Calu3 (cell line): ENCODE data around the gene ERC2. TPM values are rescaled to one million over a fixed set of nuclear protein-coding genes. Genes with fewer than 3 reads are reported as not detected.

Experiments used
- BruUV-seq: library from RNA; stranded (reverse); fragments of 400-500 nt; replicated peaks from 2 replicates; lab custom pipeline; 2021; lab: Mats Ljungman, UMichigan
- CTCF ChIA-PET: fragments of 300-600 bp; sonication (Branson Sonifier 250); formaldehyde crosslinking; loops from one replicate; lab custom pipeline; 2022; ENCODE audit warnings: antibody characterized with exemption; lab: Charles Lee
- DNase-seq: peaks from one replicate; pipeline ENCODE4 v3.0.0; 2022
- H3K27ac Mint-ChIP-seq: one replicate; pipeline ENCODE4 v1.8.0; 2022; ENCODE audit warnings: mixed read lengths; ENCODE audit not compliant: unreplicated experiment
- H3K27me3 Mint-ChIP-seq: one replicate; pipeline ENCODE4 v1.8.0; 2022; ENCODE audit warnings: mixed read lengths; ENCODE audit not compliant: unreplicated experiment
- H3K36me3 Mint-ChIP-seq: one replicate; pipeline ENCODE4 v1.8.0; 2022; ENCODE audit warnings: mild to moderate bottlenecking, moderate library complexity, mixed read lengths; ENCODE audit not compliant: insufficient read depth, unreplicated experiment
- H3K4me1 Mint-ChIP-seq: one replicate; pipeline ENCODE4 v1.8.0; 2022; ENCODE audit warnings: mild to moderate bottlenecking, low read depth, mixed read lengths; ENCODE audit not compliant: unreplicated experiment
- H3K4me3 Mint-ChIP-seq: one replicate; pipeline ENCODE4 v1.8.0; 2022; ENCODE audit warnings: mild to moderate bottlenecking, low read depth, moderate library complexity, mixed read lengths; ENCODE audit not compliant: unreplicated experiment
- H3K9me3 Mint-ChIP-seq: one replicate; pipeline ENCODE4 v1.8.0; 2022; ENCODE audit warnings: low read depth, mixed read lengths; ENCODE audit not compliant: unreplicated experiment
- intact Hi-C: fragments of 100-400 bp; cut with micrococcal nuclease; formaldehyde crosslinking; loops from one replicate; pipeline ENCODE4 v1.10.0; 2022; ENCODE audit not compliant: unreplicated experiment
- total RNA-seq: library from RNA; stranded (reverse); gene quantifications from 2 replicates; pipeline ENCODE4 v1.2.3, GENCODE V29; 2022
- TF ChIP-seq, protein P1 (sequence below): fragments of 200-600 bp; IDR thresholded peaks from one replicate; pipeline ENCODE4 v1.8.0; 2022; ENCODE audit warnings: antibody characterized with exemption; ENCODE audit not compliant: unreplicated experiment

ERC2 gene
- total RNA-seq, 1 experiment from 2014 or later = 0.73 TPM

- CTCF ChIA-PET = no interaction called here
- no peak overlapping the region for H3K4me3 Mint-ChIP-seq
- TF ChIP-seq, protein P1, sequence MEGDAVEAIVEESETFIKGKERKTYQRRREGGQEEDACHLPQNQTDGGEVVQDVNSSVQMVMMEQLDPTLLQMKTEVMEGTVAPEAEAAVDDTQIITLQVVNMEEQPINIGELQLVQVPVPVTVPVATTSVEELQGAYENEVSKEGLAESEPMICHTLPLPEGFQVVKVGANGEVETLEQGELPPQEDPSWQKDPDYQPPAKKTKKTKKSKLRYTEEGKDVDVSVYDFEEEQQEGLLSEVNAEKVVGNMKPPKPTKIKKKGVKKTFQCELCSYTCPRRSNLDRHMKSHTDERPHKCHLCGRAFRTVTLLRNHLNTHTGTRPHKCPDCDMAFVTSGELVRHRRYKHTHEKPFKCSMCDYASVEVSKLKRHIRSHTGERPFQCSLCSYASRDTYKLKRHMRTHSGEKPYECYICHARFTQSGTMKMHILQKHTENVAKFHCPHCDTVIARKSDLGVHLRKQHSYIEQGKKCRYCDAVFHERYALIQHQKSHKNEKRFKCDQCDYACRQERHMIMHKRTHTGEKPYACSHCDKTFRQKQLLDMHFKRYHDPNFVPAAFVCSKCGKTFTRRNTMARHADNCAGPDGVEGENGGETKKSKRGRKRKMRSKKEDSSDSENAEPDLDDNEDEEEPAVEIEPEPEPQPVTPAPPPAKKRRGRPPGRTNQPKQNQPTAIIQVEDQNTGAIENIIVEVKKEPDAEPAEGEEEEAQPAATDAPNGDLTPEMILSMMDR = no peak
- BruUV-seq = no TSS peak
- H3K4me1 Mint-ChIP-seq = no peaks in the 10 kb centered on the region
- DNase-seq = no peak
- no peaks in the 10 kb centered on the region for H3K36me3 Mint-ChIP-seq
- intact Hi-C loops = no loop called here
- no peak overlapping the region for H3K27ac Mint-ChIP-seq
- peaks cover 8% of the 10 kb centered on the region for H3K9me3 Mint-ChIP-seq
- no peaks in the 10 kb centered on the region for H3K27me3 Mint-ChIP-seq
Observed at GRCh38 chr3:55668359-55668758, 799.9 kb downstream of the ERC2 start.

- Mint-ChIP-seq H3K27ac (no peak overlapping the region), H3K9me3 (peaks cover 6% of the 10 kb centered on the region), H3K36me3 (no peaks in the 10 kb centered on the region), H3K27me3 (no peaks in the 10 kb centered on the region), H3K4me3 (no peak overlapping the region), H3K4me1 (no peaks in the 10 kb centered on the region)
- TF ChIP-seq, protein P1 = no peak
- BruUV-seq = no TSS peak
- DNase-seq = no peak
- CTCF ChIA-PET = no interaction called here
- intact Hi-C loops = no loop called here
Observed at GRCh38 chr3:55664387-55664786, 803.9 kb downstream of the ERC2 start.

GRCh38 chr3:55662683-55663082 lies 805.6 kb downstream of the ERC2 start:
- H3K36me3 Mint-ChIP-seq = no peaks in the 10 kb centered on the region
- H3K27me3 Mint-ChIP-seq = no peaks in the 10 kb centered on the region
- H3K27ac Mint-ChIP-seq = no peak overlapping the region
- H3K4me1 Mint-ChIP-seq = no peaks in the 10 kb centered on the region
- BruUV-seq = no TSS peak
- intact Hi-C loops = no loop called here
- CTCF ChIA-PET = no interaction called here
- TF ChIP-seq, protein P1 = no peak
- no peak overlapping the region for H3K4me3 Mint-ChIP-seq
- peaks cover 6% of the 10 kb centered on the region for H3K9me3 Mint-ChIP-seq
- DNase-seq = no peak

GRCh38 chr3:55661571-55661970 lies 806.7 kb downstream of the ERC2 start:
- Mint-ChIP-seq H3K9me3 (peaks cover 8% of the 10 kb centered on the region), H3K4me3 (no peak overlapping the region), H3K4me1 (no peaks in the 10 kb centered on the region), H3K36me3 (no peaks in the 10 kb centered on the region), H3K27me3 (no peaks in the 10 kb centered on the region), H3K27ac (no peak overlapping the region)
- TF ChIP-seq, protein P1 = no peak
- intact Hi-C loops = no loop called here
- no TSS peak for BruUV-seq
- CTCF ChIA-PET = interaction anchor here (0.5 kb wide), 1 partner anchor 294 kb away, joined by 3 read pairs; no protein-coding TSS in a partner anchor
- no peak for DNase-seq
